Measurements from ENCODE around the gene TMEM132D. TPM values are rescaled to one million over a fixed set of nuclear protein-coding genes. Genes with fewer than 3 reads are reported as not detected.

TMEM132D gene
- total RNA-seq, 2 experiments from 2014 or later = not detected

DNA sequence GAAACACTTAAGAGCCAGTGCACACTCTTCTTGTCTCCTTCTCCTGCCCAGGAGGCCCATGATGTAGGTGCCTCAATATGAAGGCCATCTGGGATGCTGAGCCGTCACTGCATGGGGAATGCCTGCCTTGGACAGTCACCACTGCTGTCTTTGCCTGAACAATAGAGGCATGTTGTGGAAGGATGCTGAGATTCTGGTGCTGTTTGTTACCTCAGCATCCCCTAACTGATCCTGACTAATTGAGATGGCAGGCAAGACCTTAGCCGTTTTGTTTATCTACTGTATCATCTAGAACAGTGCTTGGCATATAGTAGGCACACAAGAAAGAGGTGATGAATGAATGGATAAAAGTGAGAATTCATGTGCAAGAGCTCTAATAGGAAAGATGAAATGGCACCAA lies 797.1 kb downstream of the TMEM132D start:
- Histone ChIP-seq H4K20me1 (ENCODE audit: insufficient read depth, low read length) (no peaks in the 10 kb centered on the region), H3K9me2 (ENCODE audit: insufficient read depth, low read length) (no peaks in the 10 kb centered on the region), H3K9me3 (ENCODE audit: low read length) (no peaks in the 10 kb centered on the region), H3K4me3 (ENCODE audit: low read depth, low read length, poor library complexity, severe bottlenecking) (no peak overlapping the region), H3K36me3 (ENCODE audit: insufficient read depth, low read length) (no peaks in the 10 kb centered on the region), H3K27ac (ENCODE audit: low read depth, low read length, poor library complexity, severe bottlenecking) (no peak overlapping the region), H3K79me2 (ENCODE audit: insufficient read depth, low read depth, low read length) (no peaks in the 10 kb centered on the region), H3K4me2 (ENCODE audit: low read length) (no peak overlapping the region), H3K4me1 (ENCODE audit: insufficient read depth, low read length, poor library complexity, severe bottlenecking) (no peaks in the 10 kb centered on the region), H2AFZ (ENCODE audit: low read length) (no peak overlapping the region)
- CTCF ChIA-PET (ENCODE audit: unreplicated experiment) = no interaction called here
- DNase-seq (ENCODE audit: low spot score) = no peak
- BruUV-seq (replicated peaks) = no TSS peak
- intact Hi-C loops (cut with micrococcal nuclease; ENCODE audit: unreplicated experiment) = no loop called here
- no peak for TF ChIP-seq EZH2phosphoT487 (IDR thresholded peaks at IDR 0.05; ENCODE audit: borderline replicate concordance, low read depth, low read length)
- TF ChIP-seq, protein P1, sequence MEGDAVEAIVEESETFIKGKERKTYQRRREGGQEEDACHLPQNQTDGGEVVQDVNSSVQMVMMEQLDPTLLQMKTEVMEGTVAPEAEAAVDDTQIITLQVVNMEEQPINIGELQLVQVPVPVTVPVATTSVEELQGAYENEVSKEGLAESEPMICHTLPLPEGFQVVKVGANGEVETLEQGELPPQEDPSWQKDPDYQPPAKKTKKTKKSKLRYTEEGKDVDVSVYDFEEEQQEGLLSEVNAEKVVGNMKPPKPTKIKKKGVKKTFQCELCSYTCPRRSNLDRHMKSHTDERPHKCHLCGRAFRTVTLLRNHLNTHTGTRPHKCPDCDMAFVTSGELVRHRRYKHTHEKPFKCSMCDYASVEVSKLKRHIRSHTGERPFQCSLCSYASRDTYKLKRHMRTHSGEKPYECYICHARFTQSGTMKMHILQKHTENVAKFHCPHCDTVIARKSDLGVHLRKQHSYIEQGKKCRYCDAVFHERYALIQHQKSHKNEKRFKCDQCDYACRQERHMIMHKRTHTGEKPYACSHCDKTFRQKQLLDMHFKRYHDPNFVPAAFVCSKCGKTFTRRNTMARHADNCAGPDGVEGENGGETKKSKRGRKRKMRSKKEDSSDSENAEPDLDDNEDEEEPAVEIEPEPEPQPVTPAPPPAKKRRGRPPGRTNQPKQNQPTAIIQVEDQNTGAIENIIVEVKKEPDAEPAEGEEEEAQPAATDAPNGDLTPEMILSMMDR (conservative IDR thresholded peaks at IDR 0.05; ENCODE audit: low read length) = no peak
- POLR2A ChIA-PET = no interaction called here

DNA sequence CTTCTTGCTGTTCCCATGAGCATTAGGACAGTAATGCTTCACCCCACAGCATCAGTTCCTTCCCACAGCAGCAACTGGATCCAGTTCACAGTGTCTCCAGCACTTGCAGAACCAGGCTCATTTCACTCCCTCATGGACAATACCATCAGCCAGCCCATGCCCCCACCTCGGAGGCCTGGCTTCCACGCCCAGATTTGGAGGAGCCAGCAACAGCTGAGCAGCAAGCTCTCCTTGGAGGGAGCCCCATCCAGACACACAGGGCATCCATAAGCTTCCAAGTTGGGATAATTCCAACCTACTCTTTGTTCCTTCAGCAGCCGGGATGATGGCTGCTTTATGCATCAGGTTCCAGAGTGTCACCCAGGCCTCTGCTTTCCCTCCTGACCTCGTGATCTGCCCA lies 800.6 kb downstream of the TMEM132D start:
- Histone ChIP-seq H3K79me2 (ENCODE audit: insufficient read depth, low read depth, low read length) (no peaks in the 10 kb centered on the region), H3K4me3 (ENCODE audit: low read depth, low read length, poor library complexity, severe bottlenecking) (no peak overlapping the region), H3K36me3 (ENCODE audit: insufficient read depth, low read length) (no peaks in the 10 kb centered on the region), H3K4me2 (ENCODE audit: low read length) (no peak overlapping the region), H4K20me1 (ENCODE audit: insufficient read depth, low read length) (no peaks in the 10 kb centered on the region), H3K9me3 (ENCODE audit: low read length) (no peaks in the 10 kb centered on the region), H2AFZ (ENCODE audit: low read length) (no peak overlapping the region), H3K27ac (ENCODE audit: low read depth, low read length, poor library complexity, severe bottlenecking) (no peak overlapping the region), H3K9me2 (ENCODE audit: insufficient read depth, low read length) (no peaks in the 10 kb centered on the region), H3K4me1 (ENCODE audit: insufficient read depth, low read length, poor library complexity, severe bottlenecking) (no peaks in the 10 kb centered on the region)
- ChIA-PET POLR2A (no interaction called here), CTCF (ENCODE audit: unreplicated experiment) (no interaction called here)
- intact Hi-C loops (cut with micrococcal nuclease; ENCODE audit: unreplicated experiment) = no loop called here
- no TSS peak for BruUV-seq (replicated peaks)
- TF ChIP-seq, protein P1 (conservative IDR thresholded peaks at IDR 0.05; ENCODE audit: low read length) = no peak
- TF ChIP-seq EZH2phosphoT487 (IDR thresholded peaks at IDR 0.05; ENCODE audit: borderline replicate concordance, low read depth, low read length) = no peak
- no peak for DNase-seq (ENCODE audit: low spot score)

DNA sequence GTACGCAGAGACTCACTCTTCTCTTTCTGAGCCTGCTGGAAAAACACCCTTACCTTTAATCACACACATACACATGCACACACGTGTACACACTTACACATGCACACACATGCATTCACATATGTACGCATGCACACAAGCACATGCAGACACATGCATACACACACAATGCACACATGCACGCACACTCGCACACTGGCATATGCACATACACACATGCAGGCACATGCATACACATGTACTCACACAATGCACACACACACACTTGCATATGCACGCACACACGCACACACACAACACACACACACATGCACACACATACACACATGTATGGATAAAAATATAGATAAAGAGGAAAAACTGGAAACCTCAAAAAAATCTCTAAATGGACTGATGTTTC lies 801.6 kb downstream of the TMEM132D start:
- Histone ChIP-seq H3K79me2 (ENCODE audit: insufficient read depth, low read depth, low read length) (no peaks in the 10 kb centered on the region), H3K36me3 (ENCODE audit: insufficient read depth, low read length) (no peaks in the 10 kb centered on the region), H4K20me1 (ENCODE audit: insufficient read depth, low read length) (no peaks in the 10 kb centered on the region), H3K27ac (ENCODE audit: low read depth, low read length, poor library complexity, severe bottlenecking) (no peak overlapping the region), H3K4me3 (ENCODE audit: low read depth, low read length, poor library complexity, severe bottlenecking) (no peak overlapping the region), H3K9me2 (ENCODE audit: insufficient read depth, low read length) (no peaks in the 10 kb centered on the region), H3K9me3 (ENCODE audit: low read length) (no peaks in the 10 kb centered on the region), H3K4me1 (ENCODE audit: insufficient read depth, low read length, poor library complexity, severe bottlenecking) (no peaks in the 10 kb centered on the region), H2AFZ (ENCODE audit: low read length) (no peak overlapping the region), H3K4me2 (ENCODE audit: low read length) (no peak overlapping the region)
- BruUV-seq (replicated peaks) = no TSS peak
- CTCF ChIA-PET (ENCODE audit: unreplicated experiment) = no interaction called here
- no peak for TF ChIP-seq EZH2phosphoT487 (IDR thresholded peaks at IDR 0.05; ENCODE audit: borderline replicate concordance, low read depth, low read length)
- TF ChIP-seq, protein P1 (conservative IDR thresholded peaks at IDR 0.05; ENCODE audit: low read length) = no peak
- intact Hi-C loops (cut with micrococcal nuclease; ENCODE audit: unreplicated experiment) = no loop called here
- no peak for DNase-seq (ENCODE audit: low spot score)
- POLR2A ChIA-PET = interaction anchor here (0.5 kb wide), 1 partner anchor 14 kb away, joined by 3 read pairs; no protein-coding TSS in a partner anchor

All from OCI-LY7 (cell line).